Natural killer cell (primary cell): ENCODE results near the gene LINC01488. TPM values are rescaled to one million over a fixed set of nuclear protein-coding genes. Genes with fewer than 3 reads are reported as not detected.

ENCODE experiments used
- ATAC-seq, 3 donors: fragments of 150-1000 bp in 2 of 3; fragments of 200-7000 bp in 1 of 3; cut with Tn5 transposase; 1 replicate in 1 of 3; 2 replicates in 2 of 3; pipeline ENCODE4 v1.10.0; 2021; ENCODE audit warnings: mild to moderate bottlenecking in 2 of 3, moderate library complexity in 2 of 3
- DNase-seq, 2 donors: peaks; one replicate each; pipeline versions ENCODE4 v3.0.0 to v3.0.0-alpha.2; 2013 to 2021; ENCODE audit warnings: mixed read lengths in 1 of 2
- H3K27ac ChIP-seq: one replicate; pipeline ENCODE4 v1.5.1; 2013; ENCODE audit warnings: mild to moderate bottlenecking, low read length
- H3K27me3 ChIP-seq: one replicate; pipeline ENCODE4 v1.6.1; 2013; ENCODE audit warnings: low read length; ENCODE audit not compliant: control insufficient read depth, insufficient read depth
- H3K36me3 ChIP-seq: one replicate; pipeline ENCODE4 v1.6.1; 2013; ENCODE audit warnings: low read length; ENCODE audit not compliant: control insufficient read depth, insufficient read depth
- H3K4me1 ChIP-seq: one replicate; pipeline ENCODE4 v1.6.1; 2013; ENCODE audit warnings: low read length; ENCODE audit not compliant: control insufficient read depth, insufficient read depth
- H3K4me3 ChIP-seq: one replicate; pipeline ENCODE4 v1.5.1; 2013; ENCODE audit warnings: low read length
- H3K9me3 ChIP-seq: one replicate; pipeline ENCODE4 v1.6.1; 2013; ENCODE audit warnings: low read length; ENCODE audit not compliant: control insufficient read depth, insufficient read depth
- H3K27ac Mint-ChIP-seq, 2 donors: one replicate each; pipeline ENCODE4 v1.8.0; 2022; ENCODE audit warnings: mild to moderate bottlenecking in 2 of 2, mixed read lengths in 2 of 2, moderate library complexity in 1 of 2
- H3K27me3 Mint-ChIP-seq, 2 donors: one replicate each; pipeline ENCODE4 v1.8.0; 2022; ENCODE audit warnings: low read depth in 2 of 2, mixed read lengths in 2 of 2
- H3K36me3 Mint-ChIP-seq: one replicate; pipeline ENCODE4 v1.8.0; 2022; ENCODE audit warnings: mixed read lengths
- H3K4me1 Mint-ChIP-seq, 2 donors: one replicate each; pipeline ENCODE4 v1.8.0; 2022; ENCODE audit warnings: mixed read lengths in 2 of 2
- H3K4me3 Mint-ChIP-seq: one replicate; pipeline ENCODE4 v1.8.0; 2022; ENCODE audit warnings: mild to moderate bottlenecking, moderate library complexity, mixed read lengths
- H3K9me3 Mint-ChIP-seq, 2 donors: one replicate each; pipeline ENCODE4 v1.8.0; 2022; ENCODE audit warnings: mixed read lengths in 2 of 2
- WGBS: methylation state at CpG from one replicate; pipeline ENCODE4 v1.1.7; 2013; ENCODE audit warnings: missing lambda C conversion rate; ENCODE audit not compliant: insufficient coverage; 5-methylcytosine and 5-hydroxymethylcytosine counted together
- intact Hi-C: fragments of 100-400 bp; cut with micrococcal nuclease; formaldehyde crosslinking; loops from one replicate; pipeline ENCODE4 v1.14.2; 2022
- total RNA-seq, 4 donors: library from RNA; stranded (reverse); fragments of 120-200 nt in 1 of 4; gene quantifications; one replicate each; pipeline versions ENCODE4 v1.2.3 to v1.2.4, GENCODE V29; 2013 to 2022
- TF ChIP-seq, protein P1 (sequence below): fragments of 200-600 bp; IDR thresholded peaks from one replicate; pipeline ENCODE4 v1.8.0; 2022; ENCODE audit warnings: antibody characterized with exemption

LINC01488 gene
- total RNA-seq, 3 donors from 2014 or later (not counting 1 experiment from before 2014, with no cell fraction given), result not detected

DNA sequence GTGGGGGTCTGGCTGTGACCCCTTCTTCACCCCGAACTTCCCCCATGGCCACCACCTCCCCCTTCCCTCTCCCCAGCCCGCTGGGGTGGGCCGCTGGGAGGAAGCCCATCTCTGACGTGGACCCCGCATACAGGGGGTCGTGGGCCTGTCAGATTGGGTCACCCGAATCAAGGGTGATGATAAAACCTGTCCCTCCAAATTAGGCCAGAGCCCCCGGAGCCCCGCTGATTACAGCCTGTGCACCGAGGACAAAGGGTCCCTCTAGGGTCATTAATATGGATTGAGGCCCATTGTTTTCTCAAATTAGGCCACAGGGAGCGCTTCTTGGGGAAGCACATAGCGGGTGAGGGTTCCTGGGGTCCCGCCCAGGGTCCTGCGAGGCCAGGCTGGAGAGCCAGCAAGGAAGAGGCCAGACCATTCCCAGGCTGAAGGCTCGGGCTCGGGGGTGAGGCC, 4.9 kb upstream of the LINC01488 start:
- Mint-ChIP-seq H3K9me3 (no peaks in the 10 kb centered on the region), H3K27me3 (peaks cover 0 to 3% of the 10 kb centered on the region in 2 donors), H3K36me3 (no peaks in the 10 kb centered on the region), H3K4me1 (no peaks in the 10 kb centered on the region), H3K27ac (no peak overlapping the region), H3K4me3 (no peak overlapping the region)
- no peaks in the 10 kb centered on the region for H3K27me3 ChIP-seq
- no peaks in the 10 kb centered on the region for H3K9me3 ChIP-seq
- ATAC-seq (no peak), DNase-seq (no peak)
- WGBS, result 89% methylated on average over 16 of the region's 16 CpGs
- no peaks in the 10 kb centered on the region for H3K4me1 ChIP-seq
- no peak overlapping the region for H3K27ac ChIP-seq
- no peaks in the 10 kb centered on the region for H3K36me3 ChIP-seq
- no peak overlapping the region for H3K4me3 ChIP-seq
- TF ChIP-seq, protein P1, sequence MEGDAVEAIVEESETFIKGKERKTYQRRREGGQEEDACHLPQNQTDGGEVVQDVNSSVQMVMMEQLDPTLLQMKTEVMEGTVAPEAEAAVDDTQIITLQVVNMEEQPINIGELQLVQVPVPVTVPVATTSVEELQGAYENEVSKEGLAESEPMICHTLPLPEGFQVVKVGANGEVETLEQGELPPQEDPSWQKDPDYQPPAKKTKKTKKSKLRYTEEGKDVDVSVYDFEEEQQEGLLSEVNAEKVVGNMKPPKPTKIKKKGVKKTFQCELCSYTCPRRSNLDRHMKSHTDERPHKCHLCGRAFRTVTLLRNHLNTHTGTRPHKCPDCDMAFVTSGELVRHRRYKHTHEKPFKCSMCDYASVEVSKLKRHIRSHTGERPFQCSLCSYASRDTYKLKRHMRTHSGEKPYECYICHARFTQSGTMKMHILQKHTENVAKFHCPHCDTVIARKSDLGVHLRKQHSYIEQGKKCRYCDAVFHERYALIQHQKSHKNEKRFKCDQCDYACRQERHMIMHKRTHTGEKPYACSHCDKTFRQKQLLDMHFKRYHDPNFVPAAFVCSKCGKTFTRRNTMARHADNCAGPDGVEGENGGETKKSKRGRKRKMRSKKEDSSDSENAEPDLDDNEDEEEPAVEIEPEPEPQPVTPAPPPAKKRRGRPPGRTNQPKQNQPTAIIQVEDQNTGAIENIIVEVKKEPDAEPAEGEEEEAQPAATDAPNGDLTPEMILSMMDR, result no peak
- intact Hi-C loops, result no loop called here

DNA sequence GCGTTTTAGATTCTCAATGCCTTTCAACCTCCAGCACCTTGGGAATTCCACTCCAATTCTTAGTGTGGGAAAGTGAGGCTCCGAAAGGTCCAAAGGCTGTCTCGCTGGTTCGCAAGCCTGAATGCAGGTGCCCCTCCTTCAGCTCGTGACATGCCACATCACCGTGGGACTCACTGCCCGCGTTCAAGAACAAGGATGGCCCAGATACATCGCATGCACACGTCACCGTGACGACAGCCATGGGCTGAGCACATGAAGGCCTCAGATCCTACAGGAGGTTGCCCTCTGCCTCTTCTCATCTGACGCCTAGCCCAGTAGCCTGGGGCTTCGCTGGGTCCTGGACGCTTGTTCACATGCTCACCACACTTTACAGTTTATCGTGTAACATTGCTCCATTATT, 4.4 kb upstream of the LINC01488 start:
- no peak for ATAC-seq
- no peak overlapping the region for H3K4me3 Mint-ChIP-seq
- no peaks in the 10 kb centered on the region for H3K4me1 ChIP-seq
- H3K4me3 ChIP-seq, result no peak overlapping the region
- no peaks in the 10 kb centered on the region for H3K9me3 Mint-ChIP-seq
- DNase-seq, result no peak
- H3K36me3 ChIP-seq, result no peaks in the 10 kb centered on the region
- TF ChIP-seq, protein P1, result no peak
- intact Hi-C loops, result no loop called here
- H3K27ac ChIP-seq, result no peak overlapping the region
- H3K4me1 Mint-ChIP-seq, result no peaks in the 10 kb centered on the region
- no peaks in the 10 kb centered on the region for H3K36me3 Mint-ChIP-seq
- H3K9me3 ChIP-seq, result no peaks in the 10 kb centered on the region
- peaks cover 0 to 3% of the 10 kb centered on the region in 2 donors for H3K27me3 Mint-ChIP-seq
- no peak overlapping the region for H3K27ac Mint-ChIP-seq
- no peaks in the 10 kb centered on the region for H3K27me3 ChIP-seq
- WGBS, result 92% methylated on average over 16 of the region's 16 CpGs

DNA sequence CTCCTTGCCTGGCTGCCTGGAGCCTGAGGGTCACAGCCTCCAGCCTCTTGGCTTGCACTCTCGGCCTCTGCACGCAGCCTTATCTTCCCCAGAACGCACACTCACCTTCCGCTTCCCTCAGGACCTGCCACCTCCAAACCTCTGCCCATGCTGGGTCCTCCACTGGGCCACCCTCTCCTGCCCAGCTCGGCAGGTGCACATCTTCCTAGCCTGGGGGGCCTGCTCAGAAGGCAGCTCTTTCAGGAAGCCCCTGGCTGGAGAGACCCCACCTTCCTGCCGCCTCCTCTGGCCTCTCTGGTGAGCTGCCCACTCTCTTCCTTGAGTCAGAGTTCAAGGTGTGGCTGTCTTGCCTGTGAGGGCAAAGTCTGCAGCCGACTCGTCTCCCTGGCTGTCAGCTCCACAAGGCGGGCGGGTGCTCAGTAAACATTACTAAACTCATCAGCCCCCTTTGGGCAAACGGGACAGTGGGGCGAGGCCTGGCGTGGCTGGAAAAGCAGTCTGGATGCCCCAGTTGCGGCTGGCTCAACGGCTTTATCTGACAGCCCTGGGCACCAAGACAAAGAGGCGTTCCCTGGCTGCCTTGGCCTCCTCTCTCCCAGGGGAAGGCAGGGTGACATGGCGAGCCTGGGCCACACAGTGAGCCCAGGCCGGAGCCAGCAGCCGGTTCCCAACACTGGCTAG, 1.7 kb upstream of the LINC01488 start:
- H3K36me3 ChIP-seq, result no peaks in the 10 kb centered on the region
- H3K9me3 ChIP-seq, result no peaks in the 10 kb centered on the region
- 88% methylated on average over 19 of the region's 19 CpGs for WGBS
- Mint-ChIP-seq H3K27ac (no peak overlapping the region), H3K27me3 (peaks cover 0 to 3% of the 10 kb centered on the region in 2 donors), H3K4me3 (no peak overlapping the region), H3K9me3 (no peaks in the 10 kb centered on the region), H3K4me1 (no peaks in the 10 kb centered on the region), H3K36me3 (no peaks in the 10 kb centered on the region)
- H3K4me1 ChIP-seq, result no peaks in the 10 kb centered on the region
- no peak overlapping the region for H3K4me3 ChIP-seq
- intact Hi-C loops, result no loop called here
- H3K27me3 ChIP-seq, result no peaks in the 10 kb centered on the region
- no peak for DNase-seq
- TF ChIP-seq, protein P1, result no peak
- ATAC-seq, result no peak
- no peak overlapping the region for H3K27ac ChIP-seq
